ENCODE measurements around the gene TBX3. TPM values are rescaled to one million over a fixed set of nuclear protein-coding genes. Genes with fewer than 3 reads are reported as not detected.
A peak's percentile ranks its signal among the peaks of the same experiment; 100 is the strongest.

TBX3 gene
- total and polyA plus RNA-seq, 2 experiments from 2014 or later, result 63.7 to 87.5 TPM

- DNase-seq (ENCODE audit: low read depth in 1 of 2, low spot score in 1 of 2), result peak in 1 of 2 donors; percentile 91
- H3K36me3 ChIP-seq, result no peaks in the 10 kb centered on the region
- H3K9me3 ChIP-seq (ENCODE audit: low read depth), result no peaks in the 10 kb centered on the region
- TF ChIP-seq, protein P1, sequence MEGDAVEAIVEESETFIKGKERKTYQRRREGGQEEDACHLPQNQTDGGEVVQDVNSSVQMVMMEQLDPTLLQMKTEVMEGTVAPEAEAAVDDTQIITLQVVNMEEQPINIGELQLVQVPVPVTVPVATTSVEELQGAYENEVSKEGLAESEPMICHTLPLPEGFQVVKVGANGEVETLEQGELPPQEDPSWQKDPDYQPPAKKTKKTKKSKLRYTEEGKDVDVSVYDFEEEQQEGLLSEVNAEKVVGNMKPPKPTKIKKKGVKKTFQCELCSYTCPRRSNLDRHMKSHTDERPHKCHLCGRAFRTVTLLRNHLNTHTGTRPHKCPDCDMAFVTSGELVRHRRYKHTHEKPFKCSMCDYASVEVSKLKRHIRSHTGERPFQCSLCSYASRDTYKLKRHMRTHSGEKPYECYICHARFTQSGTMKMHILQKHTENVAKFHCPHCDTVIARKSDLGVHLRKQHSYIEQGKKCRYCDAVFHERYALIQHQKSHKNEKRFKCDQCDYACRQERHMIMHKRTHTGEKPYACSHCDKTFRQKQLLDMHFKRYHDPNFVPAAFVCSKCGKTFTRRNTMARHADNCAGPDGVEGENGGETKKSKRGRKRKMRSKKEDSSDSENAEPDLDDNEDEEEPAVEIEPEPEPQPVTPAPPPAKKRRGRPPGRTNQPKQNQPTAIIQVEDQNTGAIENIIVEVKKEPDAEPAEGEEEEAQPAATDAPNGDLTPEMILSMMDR (IDR thresholded peaks at IDR 0.05; ENCODE audit: low read depth, low read length), result no peak
- H3K27ac ChIP-seq, result peak overlapping the region; percentile 67
- peaks cover 41% of the 10 kb centered on the region for H3K27me3 ChIP-seq
- H3K4me3 ChIP-seq, result no peak overlapping the region
- peaks cover 16% of the 10 kb centered on the region for H3K4me1 ChIP-seq (ENCODE audit: low read depth)
Observed at GRCh38 chr12:114704096-114704495, 20.1 kb upstream of the TBX3 start.

- no peaks in the 10 kb centered on the region for H3K9me3 ChIP-seq (ENCODE audit: low read depth)
- H3K4me3 ChIP-seq, result no peak overlapping the region
- H3K4me1 ChIP-seq (ENCODE audit: low read depth), result peaks cover 16% of the 10 kb centered on the region
- H3K27ac ChIP-seq, result no peak overlapping the region
- DNase-seq (ENCODE audit: low read depth in 1 of 2, low spot score in 1 of 2), result no peak
- TF ChIP-seq, protein P1 (IDR thresholded peaks at IDR 0.05; ENCODE audit: low read depth, low read length), result no peak
- H3K36me3 ChIP-seq, result no peaks in the 10 kb centered on the region
- peaks cover 51% of the 10 kb centered on the region for H3K27me3 ChIP-seq
Observed at GRCh38 chr12:114703060-114703493, 19.1 kb upstream of the TBX3 start.

DNA sequence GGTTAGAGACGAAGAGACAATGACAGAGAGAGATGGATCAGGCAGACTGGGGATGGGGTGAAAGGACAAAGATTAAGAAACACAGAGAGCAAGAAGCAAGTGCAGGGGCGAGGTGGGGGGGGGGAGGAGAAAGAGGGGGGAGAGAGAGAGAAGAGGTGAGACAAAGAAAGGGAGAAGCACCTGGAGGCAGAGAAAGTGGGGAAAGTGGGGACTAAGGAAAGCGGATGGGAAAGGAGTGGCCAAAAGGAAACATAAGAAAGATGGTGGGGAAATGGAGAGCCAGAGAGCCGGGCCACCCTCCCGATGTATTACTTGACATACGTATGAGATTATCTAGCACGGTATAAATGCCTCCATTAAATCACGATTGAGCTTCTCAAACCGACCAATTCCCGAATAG is 18.5 kb upstream of the TBX3 start:
- Histone ChIP-seq H3K27me3 (peaks cover 57% of the 10 kb centered on the region), H3K4me1 (ENCODE audit: low read depth) (peaks cover 16% of the 10 kb centered on the region), H3K27ac (no peak overlapping the region), H3K9me3 (ENCODE audit: low read depth) (no peaks in the 10 kb centered on the region), H3K36me3 (no peaks in the 10 kb centered on the region), H3K4me3 (no peak overlapping the region)
- TF ChIP-seq, protein P1 (IDR thresholded peaks at IDR 0.05; ENCODE audit: low read depth, low read length), result no peak
- no peak for DNase-seq (ENCODE audit: low read depth in 1 of 2, low spot score in 1 of 2)

DNA sequence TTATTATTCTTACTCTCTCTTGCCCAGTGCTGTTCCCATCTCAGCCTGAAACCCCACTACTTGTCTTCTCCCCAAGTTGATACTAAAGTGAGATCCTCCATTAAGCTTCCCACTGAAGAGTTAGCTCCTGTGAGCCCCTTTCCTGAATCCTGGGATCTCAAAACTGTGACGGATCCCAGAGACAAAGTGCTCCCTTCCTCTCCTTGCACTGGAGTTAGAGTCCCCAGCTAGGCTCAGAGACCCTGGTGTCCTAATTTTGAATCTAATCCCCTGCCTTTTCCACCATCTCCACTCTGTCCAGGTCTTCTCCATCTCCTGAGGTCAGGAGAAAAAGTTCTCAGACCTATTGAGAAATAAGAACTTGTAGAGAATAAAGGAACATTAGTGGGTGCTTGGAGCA is 17.6 kb upstream of the TBX3 start:
- H3K4me1 ChIP-seq (ENCODE audit: low read depth), result peaks cover 16% of the 10 kb centered on the region
- H3K27me3 ChIP-seq, result peaks cover 66% of the 10 kb centered on the region
- TF ChIP-seq, protein P1 (IDR thresholded peaks at IDR 0.05; ENCODE audit: low read depth, low read length), result no peak

DNA sequence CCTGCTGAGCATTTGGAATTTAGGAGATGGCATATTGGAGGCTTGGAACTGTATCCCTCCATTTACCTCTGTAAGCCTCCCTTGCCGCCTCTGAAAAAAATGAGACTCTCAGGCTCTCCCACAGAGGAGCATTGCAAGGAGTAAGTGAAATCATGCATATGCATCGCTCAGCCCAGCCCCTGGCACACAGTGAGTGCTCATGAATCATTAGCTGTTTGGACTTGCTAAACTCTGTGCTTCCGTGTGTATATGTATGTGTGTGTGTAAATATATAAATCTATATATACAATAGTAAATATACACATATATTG is 17.1 kb upstream of the TBX3 start:
- H3K9me3 ChIP-seq (ENCODE audit: low read depth), result no peaks in the 10 kb centered on the region
- peaks cover 16% of the 10 kb centered on the region for H3K4me1 ChIP-seq (ENCODE audit: low read depth)
- no peak overlapping the region for H3K27ac ChIP-seq
- TF ChIP-seq, protein P1 (IDR thresholded peaks at IDR 0.05; ENCODE audit: low read depth, low read length), result no peak
- H3K4me3 ChIP-seq, result no peak overlapping the region
- peaks cover 71% of the 10 kb centered on the region for H3K27me3 ChIP-seq
- DNase-seq (ENCODE audit: low read depth in 1 of 2, low spot score in 1 of 2), result no peak
- H3K36me3 ChIP-seq, result no peaks in the 10 kb centered on the region

More for the DNA sequence above, 17.6 kb upstream of the TBX3 start:
- Histone ChIP-seq H3K36me3 (no peaks in the 10 kb centered on the region), H3K9me3 (ENCODE audit: low read depth) (no peaks in the 10 kb centered on the region), H3K27ac (no peak overlapping the region), H3K4me3 (no peak overlapping the region)
- no peak for DNase-seq (ENCODE audit: low read depth in 1 of 2, low spot score in 1 of 2)
